GM12872 (cell line): Measurements from ENCODE around the gene DGKB.

Source experiments
- CTCF ChIP-seq: IDR thresholded peaks from 3 replicates; pipeline ENCODE4 v1.5.1; 2011; ENCODE audit warnings: low read depth, mild to moderate bottlenecking, low read length, moderate library complexity; ENCODE audit not compliant: insufficient read depth

The DGKB gene

GRCh38 chr7:14487701-14488395 lies 414.7 kb downstream of the DGKB start:
- no peak for TF ChIP-seq CTCF

GRCh38 chr7:14483663-14484062 lies 418.9 kb downstream of the DGKB start:
- no peak for TF ChIP-seq CTCF

- TF ChIP-seq CTCF = no peak
Observed at GRCh38 chr7:14480281-14480680, 422.3 kb downstream of the DGKB start.

- no peak for TF ChIP-seq CTCF
Observed at GRCh38 chr7:14478834-14479510, 423.6 kb downstream of the DGKB start.

- peak; percentile 73 for TF ChIP-seq CTCF
Observed at GRCh38 chr7:14457568-14458453, 444.7 kb downstream of the DGKB start.

- TF ChIP-seq CTCF = no peak
Observed at GRCh38 chr7:14449291-14449690, 453.3 kb downstream of the DGKB start.

GRCh38 chr7:14446829-14447228 lies 455.7 kb downstream of the DGKB start:
- TF ChIP-seq CTCF = no peak
